SJCRH30 (cell line): Measurements from ENCODE around the gene CHID1. TPM values are rescaled to one million over a fixed set of nuclear protein-coding genes. Genes with fewer than 3 reads are reported as not detected.
A peak's percentile ranks its signal among the peaks of the same experiment; 100 is the strongest.

Source experiments
- DNase-seq, 2 experiments: peaks; one replicate each; pipeline ENCODE4 v3.0.0-alpha.2; 2015 to 2020
- H3K27ac ChIP-seq: fragments of 250-450 bp; sonication (Bioruptor Pico); 2 replicates; pipeline ENCODE4 v1.5.1; 2020; ENCODE audit warnings: mild to moderate bottlenecking, moderate library complexity
- H3K27me3 ChIP-seq: fragments of 250-450 bp; sonication (Bioruptor Pico); 2 replicates; pipeline ENCODE4 v1.5.1; 2020; ENCODE audit warnings: mild to moderate bottlenecking, moderate library complexity
- H3K36me3 ChIP-seq: fragments of 250-450 bp; sonication (Bioruptor Pico); 2 replicates; pipeline ENCODE4 v1.5.1; 2020; ENCODE audit warnings: mild to moderate bottlenecking, moderate library complexity
- H3K4me1 ChIP-seq: fragments of 250-450 bp; sonication (Bioruptor Pico); 2 replicates; pipeline ENCODE4 v1.5.1; 2020; ENCODE audit warnings: mild to moderate bottlenecking, moderate library complexity
- H3K4me3 ChIP-seq: fragments of 250-450 bp; sonication (Bioruptor Pico); 2 replicates; pipeline ENCODE4 v1.5.1; 2020; ENCODE audit warnings: mild to moderate bottlenecking, moderate library complexity
- H3K9me3 ChIP-seq: fragments of 250-450 bp; sonication (Bioruptor Pico); replicated peaks from 2 replicates; pipeline ENCODE4 v1.5.1; 2020; ENCODE audit warnings: mild to moderate bottlenecking, moderate library complexity
- total RNA-seq: library from RNA; depleted of rRNA; stranded (reverse); fragments of >200 nt; shearing (Covaris generic); gene quantifications from 2 replicates; pipeline ENCODE4 v1.2.3, GENCODE V29; 2014

CHID1 gene
- total RNA-seq, 1 experiment from 2014 or later = 56.7 TPM

DNA sequence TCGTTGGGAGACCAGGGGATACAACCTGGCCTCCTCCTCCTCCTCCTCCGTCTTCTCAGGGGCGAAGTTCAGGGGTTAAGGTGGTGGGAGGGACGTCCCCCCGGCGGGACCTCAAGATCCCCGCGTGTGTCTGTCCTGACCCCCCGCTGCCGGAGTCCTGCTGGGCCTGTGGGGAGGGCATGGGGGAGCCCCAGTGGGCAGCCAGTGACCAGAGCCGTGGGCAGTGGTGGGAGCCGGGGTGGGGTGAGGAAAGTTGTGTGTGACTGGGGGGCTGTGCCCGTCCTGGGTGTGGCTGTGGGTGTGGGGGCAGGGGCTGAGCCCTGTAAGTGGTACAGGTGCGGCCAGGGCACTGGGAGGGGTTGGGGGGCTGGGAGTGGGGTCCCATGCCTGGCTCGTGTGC lies 57.8 kb downstream of the CHID1 start:
- no peak overlapping the region for H3K27ac ChIP-seq
- H3K27me3 ChIP-seq = no peaks in the 10 kb centered on the region
- H3K4me3 ChIP-seq = no peak overlapping the region
- DNase-seq = no peak
- H3K4me1 ChIP-seq = peaks cover 7% of the 10 kb centered on the region; the same call in 1 of the 2 replicates
- H3K36me3 ChIP-seq = peaks cover 4% of the 10 kb centered on the region; the same call in 1 of the 2 replicates
- no peaks in the 10 kb centered on the region for H3K9me3 ChIP-seq

DNA sequence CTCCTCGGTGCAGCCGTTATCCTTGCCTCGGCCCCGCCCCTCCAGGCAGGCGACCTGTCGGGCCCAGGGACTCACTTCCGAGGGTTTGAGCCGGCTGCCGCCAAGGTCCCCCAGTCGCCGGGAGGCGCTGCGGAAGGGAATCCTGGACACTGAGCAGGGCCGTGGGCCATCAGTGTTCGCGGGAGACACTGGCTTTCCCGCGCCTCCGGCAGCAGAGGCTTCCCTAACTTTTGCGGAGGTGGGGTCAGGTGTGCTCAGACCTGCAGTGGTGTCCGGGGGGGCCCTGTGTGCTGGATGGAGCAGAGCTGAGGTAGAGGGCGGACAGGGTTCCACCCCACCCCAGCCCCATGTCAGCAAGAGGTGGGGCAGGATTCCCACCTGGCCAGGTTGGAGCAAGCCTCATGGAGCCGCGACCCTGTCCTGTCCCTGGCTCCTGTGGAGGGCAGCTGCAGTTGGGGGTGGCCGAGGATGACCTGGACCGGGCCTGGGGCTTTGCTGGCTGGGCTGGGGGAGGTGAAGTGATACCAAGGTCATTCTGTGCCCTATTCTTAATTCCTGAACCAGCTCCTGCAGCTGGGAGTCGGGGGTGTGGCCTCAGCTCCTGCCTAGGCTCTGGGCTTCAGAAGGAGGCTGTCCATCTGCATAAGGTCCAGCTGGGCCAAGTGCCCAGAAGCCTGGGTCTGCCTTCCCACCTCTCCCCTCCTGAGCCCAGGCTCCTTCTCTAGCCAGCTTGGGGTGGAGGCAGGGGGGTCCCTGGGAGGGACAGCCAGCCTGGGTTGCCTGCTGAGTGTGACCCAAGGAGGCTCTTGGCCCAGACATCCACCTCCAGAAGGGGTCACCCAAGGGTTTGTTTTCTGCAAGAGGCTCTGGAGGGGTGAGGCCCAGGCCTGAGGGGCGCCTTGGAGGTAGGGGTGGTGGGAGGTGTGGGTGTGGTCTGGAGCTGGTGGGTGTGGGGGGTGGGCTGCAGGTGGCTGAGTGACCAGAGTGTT lies 59.5 kb downstream of the CHID1 start:
- no peaks in the 10 kb centered on the region for H3K27me3 ChIP-seq
- H3K4me3 ChIP-seq = no peak overlapping the region
- no peaks in the 10 kb centered on the region for H3K9me3 ChIP-seq
- H3K36me3 ChIP-seq = peaks cover 4% of the 10 kb centered on the region; the same call in 1 of the 2 replicates
- no peak for DNase-seq
- no peak overlapping the region for H3K27ac ChIP-seq
- H3K4me1 ChIP-seq = peaks cover 4% of the 10 kb centered on the region; the same call in 1 of the 2 replicates

DNA sequence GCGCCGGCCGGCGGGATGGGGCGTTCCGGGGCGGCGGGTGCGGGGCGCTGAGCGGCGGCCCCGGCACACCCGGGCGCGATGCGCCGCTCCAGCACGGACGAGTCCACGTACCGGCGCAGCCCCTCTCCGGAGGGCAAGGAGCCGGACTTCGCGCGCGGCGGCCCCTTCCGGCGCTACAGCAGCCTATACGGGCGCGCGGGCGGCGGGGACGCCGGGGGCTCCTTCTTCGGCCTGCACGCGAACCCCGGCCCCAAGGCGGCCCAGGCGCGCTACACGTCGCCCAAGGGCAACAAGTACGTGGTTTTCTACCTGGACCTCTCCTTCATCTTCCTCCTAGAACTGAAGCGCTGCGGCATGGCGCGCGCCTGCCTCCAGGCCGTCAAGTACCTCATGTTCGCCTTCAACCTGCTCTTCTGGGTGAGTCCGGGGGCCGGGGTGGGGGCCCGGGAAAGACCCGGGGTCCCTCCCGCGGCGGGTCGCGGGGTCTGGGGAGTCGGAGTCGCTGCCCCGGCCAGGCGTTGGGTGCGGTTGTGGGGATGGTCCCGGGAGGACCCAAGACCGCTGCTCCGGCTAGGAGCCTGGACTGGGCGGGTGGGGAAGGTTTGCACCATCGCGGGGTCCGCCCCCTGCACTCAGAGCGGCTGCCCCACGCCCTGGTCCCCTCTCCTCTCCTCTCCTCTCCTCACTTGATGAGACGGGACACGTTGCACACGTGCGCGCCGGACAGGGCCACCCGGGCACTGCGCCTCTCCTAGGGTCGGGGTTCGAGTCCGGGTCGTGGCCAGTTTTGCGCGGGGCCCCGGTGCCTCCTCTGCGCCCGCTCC lies 60.4 kb downstream of the CHID1 start:
- Histone ChIP-seq H3K27me3 (no peaks in the 10 kb centered on the region), H3K4me3 (no peak overlapping the region), H3K4me1 (peaks cover 11% of the 10 kb centered on the region), H3K36me3 (peaks cover 4% of the 10 kb centered on the region; the same call in 1 of the 2 replicates), H3K27ac (no peak overlapping the region), H3K9me3 (no peaks in the 10 kb centered on the region)
- no peak for DNase-seq

- H3K27me3 ChIP-seq = no peaks in the 10 kb centered on the region
- H3K36me3 ChIP-seq = peaks cover 4% of the 10 kb centered on the region; the same call in 1 of the 2 replicates
- H3K27ac ChIP-seq = no peak overlapping the region
- H3K9me3 ChIP-seq = no peaks in the 10 kb centered on the region
- no peak for DNase-seq
- H3K4me3 ChIP-seq = no peak overlapping the region
- H3K4me1 ChIP-seq = peaks cover 16% of the 10 kb centered on the region
Measured at GRCh38 chr11:849104-849824, 61.3 kb downstream of the CHID1 start.

DNA sequence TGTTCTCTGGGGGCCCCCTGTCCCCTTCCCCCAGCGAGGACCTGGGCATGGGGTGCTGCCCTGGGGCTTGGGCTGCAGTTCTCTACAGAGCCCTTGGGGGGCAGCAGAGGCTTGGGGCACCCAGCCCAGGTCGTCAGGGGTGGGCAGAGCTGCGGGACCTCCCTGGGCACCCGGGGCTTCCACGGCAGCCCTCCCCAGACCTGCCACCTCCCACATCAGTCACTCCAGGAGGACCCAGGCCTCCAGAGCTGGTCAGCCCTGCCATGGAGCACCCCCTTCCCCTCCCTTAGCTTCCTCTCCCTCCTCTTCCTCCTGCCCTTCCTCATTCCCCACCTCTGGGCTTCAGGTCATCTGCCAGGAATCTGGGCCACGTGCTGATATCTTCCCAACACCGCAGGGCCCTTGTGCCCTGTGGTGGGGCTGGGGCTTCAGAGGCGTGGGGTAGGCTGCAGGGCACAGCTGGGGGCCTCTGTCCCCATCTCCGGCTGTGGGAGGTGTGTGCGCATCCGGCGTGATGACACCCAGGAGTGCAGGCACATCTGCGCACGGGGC lies 62.2 kb downstream of the CHID1 start:
- peak in 1 of 2 experiments; percentile 49 for DNase-seq
- Histone ChIP-seq H3K4me3 (no peak overlapping the region), H3K4me1 (peaks cover 20% of the 10 kb centered on the region), H3K36me3 (peaks cover 4% of the 10 kb centered on the region; the same call in 1 of the 2 replicates), H3K9me3 (no peaks in the 10 kb centered on the region), H3K27ac (no peak overlapping the region), H3K27me3 (no peaks in the 10 kb centered on the region)

GRCh38 chr11:847876-848275 lies 62.7 kb downstream of the CHID1 start:
- H3K36me3 ChIP-seq = peaks cover 4% of the 10 kb centered on the region; the same call in 1 of the 2 replicates
- no peaks in the 10 kb centered on the region for H3K9me3 ChIP-seq
- no peak overlapping the region for H3K4me3 ChIP-seq
- no peak overlapping the region for H3K27ac ChIP-seq
- DNase-seq = no peak
- H3K27me3 ChIP-seq = no peaks in the 10 kb centered on the region
- peaks cover 20% of the 10 kb centered on the region for H3K4me1 ChIP-seq

DNA sequence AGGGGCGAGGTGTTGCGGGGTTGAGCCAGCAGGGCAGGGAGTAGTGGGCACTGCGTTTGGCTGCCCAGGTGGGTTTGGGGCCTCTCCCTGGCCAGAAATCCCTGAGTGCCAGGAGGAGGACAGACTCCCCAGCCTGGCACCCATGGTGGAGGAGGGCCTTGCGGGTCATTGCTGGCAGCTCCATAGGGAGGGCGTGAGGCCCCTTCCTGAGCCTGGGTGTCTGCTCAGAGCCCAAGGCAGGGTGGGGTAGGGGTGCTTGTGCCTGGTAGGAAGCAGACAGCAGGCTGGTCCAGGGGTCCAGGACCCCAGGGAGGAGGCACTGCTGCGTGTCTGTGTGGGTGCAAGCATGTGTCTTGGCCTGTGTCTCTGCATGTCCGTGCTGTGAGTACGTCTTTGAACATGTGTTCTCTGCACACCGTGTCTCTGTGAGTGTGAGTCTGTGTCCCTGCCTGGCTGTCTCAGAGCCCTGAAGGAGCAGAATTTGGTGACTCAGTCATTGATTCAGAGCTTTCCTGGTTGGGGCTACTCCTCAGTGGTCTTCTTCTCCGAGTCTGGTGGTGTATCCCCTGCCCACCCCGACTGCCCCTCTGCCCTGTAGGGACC lies 64.0 kb downstream of the CHID1 start:
- Histone ChIP-seq H3K4me3 (no peak overlapping the region), H3K36me3 (peaks cover 4% of the 10 kb centered on the region; the same call in 1 of the 2 replicates), H3K27me3 (no peaks in the 10 kb centered on the region), H3K27ac (no peak overlapping the region), H3K4me1 (peaks cover 20% of the 10 kb centered on the region), H3K9me3 (no peaks in the 10 kb centered on the region)
- DNase-seq = no peak

DNA sequence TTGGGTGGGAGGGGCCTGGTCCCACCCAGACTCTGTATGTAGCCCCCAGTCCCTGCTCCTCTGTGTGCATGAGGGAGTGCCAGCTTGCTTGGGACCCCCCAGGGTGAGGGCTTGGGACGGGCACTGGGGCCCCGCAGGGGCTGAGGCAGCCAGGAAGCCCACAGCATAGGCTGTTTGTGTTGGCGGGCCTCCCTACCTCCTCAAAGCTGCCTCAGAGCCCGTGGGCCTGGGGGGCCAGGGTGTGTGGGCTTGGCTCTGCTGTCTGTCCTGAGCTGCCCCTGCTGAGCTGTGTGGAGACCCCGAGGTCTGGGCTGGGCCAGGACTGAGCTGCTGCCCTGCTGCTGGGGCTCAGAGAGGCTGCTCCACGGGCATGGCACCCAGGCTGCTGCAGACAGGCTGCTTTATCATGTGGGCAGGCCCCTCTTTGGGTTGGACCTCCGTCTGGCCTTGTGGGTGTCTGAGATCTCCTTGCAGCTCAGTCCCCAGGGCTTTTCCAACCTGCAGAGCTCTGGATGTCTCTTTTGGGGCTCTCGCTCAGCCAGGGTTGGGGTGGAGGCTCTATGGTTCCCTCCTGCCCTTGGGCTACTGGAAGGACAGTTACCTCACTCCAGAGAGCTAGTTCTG lies 64.6 kb downstream of the CHID1 start:
- peak in 1 of 2 experiments; percentile 48 for DNase-seq
- no peak overlapping the region for H3K4me3 ChIP-seq
- peaks cover 24% of the 10 kb centered on the region for H3K4me1 ChIP-seq
- no peaks in the 10 kb centered on the region for H3K27me3 ChIP-seq
- H3K27ac ChIP-seq = no peak overlapping the region; the same call in 1 of the 2 replicates
- peaks cover 6% of the 10 kb centered on the region for H3K36me3 ChIP-seq
- no peaks in the 10 kb centered on the region for H3K9me3 ChIP-seq

DNA sequence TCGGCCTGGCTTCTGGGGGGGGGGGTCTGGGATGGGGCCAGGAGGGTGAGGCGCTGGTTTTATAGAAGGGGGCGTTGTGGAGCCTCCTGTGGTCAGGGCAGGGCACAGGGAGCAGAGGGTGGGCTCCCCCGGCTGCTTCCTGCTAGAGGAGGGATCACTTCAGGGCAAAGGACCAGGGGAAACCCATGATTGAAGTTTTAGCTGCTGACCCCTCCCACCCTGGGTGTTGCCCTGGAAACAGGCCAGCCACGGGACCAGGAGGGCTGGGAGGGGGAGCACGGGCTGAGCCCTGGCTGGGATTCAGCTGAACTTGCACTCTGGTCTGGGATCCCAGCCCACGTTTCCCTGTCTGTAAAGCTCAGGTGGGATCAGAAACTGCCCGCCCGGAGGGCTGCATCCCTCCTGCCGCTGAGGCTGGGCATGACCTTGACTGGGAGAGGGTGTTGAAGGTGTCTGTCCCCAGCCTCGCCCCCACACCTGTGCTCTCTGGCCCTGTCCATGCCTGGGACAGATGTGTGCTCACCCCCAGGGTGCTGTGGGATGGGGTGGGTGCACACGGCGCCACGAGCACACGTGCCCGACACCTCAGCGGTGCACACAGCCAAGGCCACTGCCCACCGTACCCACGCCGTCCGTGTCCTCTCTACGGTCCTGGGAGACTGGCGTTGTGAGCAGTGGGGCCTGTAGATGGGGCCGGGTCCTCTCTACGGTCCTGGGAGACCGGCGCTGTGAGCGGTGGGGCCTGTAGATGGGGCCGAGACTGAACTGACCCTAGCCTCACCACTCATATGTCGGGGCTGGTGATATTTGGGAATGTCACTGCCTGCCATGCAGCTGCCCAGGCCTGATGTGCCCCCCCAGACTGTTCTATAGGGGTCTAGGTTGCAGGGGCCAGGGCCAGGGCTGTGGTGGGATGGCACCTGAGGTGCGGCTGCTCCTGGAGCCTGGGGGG lies 65.6 kb downstream of the CHID1 start:
- Histone ChIP-seq H3K4me3 (peak overlapping the region; percentile 96), H3K4me1 (peaks cover 25% of the 10 kb centered on the region), H3K9me3 (no peaks in the 10 kb centered on the region), H3K36me3 (peaks cover 16% of the 10 kb centered on the region), H3K27me3 (no peaks in the 10 kb centered on the region), H3K27ac (peak overlapping the region; percentile 99)
- DNase-seq = peak; percentile 84 to 91

DNA sequence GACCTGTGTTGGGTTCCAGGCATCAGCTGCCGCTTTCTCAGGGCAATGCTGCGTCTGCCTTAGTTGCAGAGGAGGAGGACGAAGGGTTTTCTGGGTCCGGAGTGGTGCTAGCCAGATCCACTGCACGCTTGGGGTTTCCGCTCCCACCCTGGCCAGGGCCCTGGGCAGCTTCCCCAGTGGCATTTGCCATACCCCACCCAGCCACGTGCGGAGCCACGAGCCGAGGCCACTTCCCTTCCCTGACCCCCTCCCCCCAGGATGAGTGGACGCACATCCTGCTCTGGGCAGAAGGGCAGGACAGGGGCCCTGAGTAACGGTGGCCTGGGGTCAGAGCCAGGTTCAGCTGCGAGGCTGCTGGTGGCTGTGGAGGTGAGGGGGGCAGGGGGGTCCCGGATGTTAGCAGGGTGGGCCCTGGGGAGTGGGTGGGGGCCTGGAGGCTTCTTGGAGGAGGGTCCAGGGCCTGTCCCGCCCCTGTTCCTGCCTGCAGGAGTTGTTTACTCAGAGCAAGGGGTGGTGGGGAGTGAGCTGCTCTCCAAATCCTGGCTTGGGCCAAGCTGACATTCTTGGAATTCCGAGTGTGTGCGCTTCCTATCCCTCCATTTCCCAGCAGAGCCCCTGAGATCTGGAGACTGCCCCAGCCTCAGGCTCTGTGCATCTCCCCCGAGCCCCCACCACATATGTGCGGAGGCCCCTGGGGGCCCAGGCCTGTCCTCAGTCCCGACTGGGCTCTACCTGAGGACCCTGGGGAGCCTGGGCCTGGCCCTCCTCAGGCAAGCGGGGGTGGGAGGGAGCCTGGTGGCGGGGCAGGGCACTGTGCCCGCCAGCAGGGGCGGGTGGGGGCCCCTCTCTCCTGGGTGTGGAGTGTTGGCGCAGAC lies 66.6 kb downstream of the CHID1 start:
- DNase-seq = peak; percentile 89 to 92
- Histone ChIP-seq H3K9me3 (no peaks in the 10 kb centered on the region), H3K36me3 (peaks cover 25% of the 10 kb centered on the region), H3K27me3 (no peaks in the 10 kb centered on the region), H3K4me1 (peaks cover 25% of the 10 kb centered on the region), H3K27ac (peak overlapping the region; percentile 99), H3K4me3 (peak overlapping the region; percentile 96)

- H3K4me1 ChIP-seq = peaks cover 25% of the 10 kb centered on the region
- H3K9me3 ChIP-seq = no peaks in the 10 kb centered on the region
- peak overlapping the region; percentile 99 for H3K27ac ChIP-seq
- H3K27me3 ChIP-seq = no peaks in the 10 kb centered on the region
- peak overlapping the region; percentile 96 for H3K4me3 ChIP-seq
- DNase-seq = peak in 1 of 2 experiments; percentile 47
- H3K36me3 ChIP-seq = peaks cover 28% of the 10 kb centered on the region
Measured at GRCh38 chr11:843086-843734, 67.4 kb downstream of the CHID1 start.
